Natural killer cell (primary cell): Measurements from ENCODE around the gene COMMD1. TPM values are rescaled to one million over a fixed set of nuclear protein-coding genes. Genes with fewer than 3 reads are reported as not detected.
A peak's percentile ranks its signal among the peaks of the same experiment; 100 is the strongest.
"Not testable (repeated sequence)": the region's sequence is repeated elsewhere in the genome, so short reads cannot be mapped to it uniquely, and the experiment has no call there.

Source experiments
- ATAC-seq, 3 donors: fragments of 150-1000 bp in 2 of 3; fragments of 200-7000 bp in 1 of 3; cut with Tn5 transposase; 1 replicate in 1 of 3; 2 replicates in 2 of 3; pipeline ENCODE4 v1.10.0; 2021; ENCODE audit warnings: mild to moderate bottlenecking in 2 of 3, moderate library complexity in 2 of 3
- DNase-seq, 2 donors: peaks; one replicate each; pipeline versions ENCODE4 v3.0.0 to v3.0.0-alpha.2; 2013 to 2021; ENCODE audit warnings: mixed read lengths in 1 of 2
- H3K27ac ChIP-seq: one replicate; pipeline ENCODE4 v1.5.1; 2013; ENCODE audit warnings: mild to moderate bottlenecking, low read length
- H3K27me3 ChIP-seq: one replicate; pipeline ENCODE4 v1.6.1; 2013; ENCODE audit warnings: low read length; ENCODE audit not compliant: control insufficient read depth, insufficient read depth
- H3K36me3 ChIP-seq: one replicate; pipeline ENCODE4 v1.6.1; 2013; ENCODE audit warnings: low read length; ENCODE audit not compliant: control insufficient read depth, insufficient read depth
- H3K4me1 ChIP-seq: one replicate; pipeline ENCODE4 v1.6.1; 2013; ENCODE audit warnings: low read length; ENCODE audit not compliant: control insufficient read depth, insufficient read depth
- H3K4me3 ChIP-seq: one replicate; pipeline ENCODE4 v1.5.1; 2013; ENCODE audit warnings: low read length
- H3K9me3 ChIP-seq: one replicate; pipeline ENCODE4 v1.6.1; 2013; ENCODE audit warnings: low read length; ENCODE audit not compliant: control insufficient read depth, insufficient read depth
- H3K27ac Mint-ChIP-seq, 2 donors: one replicate each; pipeline ENCODE4 v1.8.0; 2022; ENCODE audit warnings: mild to moderate bottlenecking in 2 of 2, mixed read lengths in 2 of 2, moderate library complexity in 1 of 2
- H3K27me3 Mint-ChIP-seq, 2 donors: one replicate each; pipeline ENCODE4 v1.8.0; 2022; ENCODE audit warnings: low read depth in 2 of 2, mixed read lengths in 2 of 2
- H3K36me3 Mint-ChIP-seq: one replicate; pipeline ENCODE4 v1.8.0; 2022; ENCODE audit warnings: mixed read lengths
- H3K4me1 Mint-ChIP-seq, 2 donors: one replicate each; pipeline ENCODE4 v1.8.0; 2022; ENCODE audit warnings: mixed read lengths in 2 of 2
- H3K4me3 Mint-ChIP-seq: one replicate; pipeline ENCODE4 v1.8.0; 2022; ENCODE audit warnings: mild to moderate bottlenecking, moderate library complexity, mixed read lengths
- H3K9me3 Mint-ChIP-seq, 2 donors: one replicate each; pipeline ENCODE4 v1.8.0; 2022; ENCODE audit warnings: mixed read lengths in 2 of 2
- CTCF ChIP-seq: fragments of 200-600 bp; IDR thresholded peaks from one replicate; pipeline ENCODE4 v1.8.0; 2022; ENCODE audit warnings: antibody characterized with exemption
- WGBS: methylation state at CpG from one replicate; pipeline ENCODE4 v1.1.7; 2013; ENCODE audit warnings: missing lambda C conversion rate; ENCODE audit not compliant: insufficient coverage; 5-methylcytosine and 5-hydroxymethylcytosine counted together
- intact Hi-C: fragments of 100-400 bp; cut with micrococcal nuclease; formaldehyde crosslinking; loops from one replicate; pipeline ENCODE4 v1.14.2; 2022
- total RNA-seq, 4 donors: library from RNA; stranded (reverse); fragments of 120-200 nt in 1 of 4; gene quantifications; one replicate each; pipeline versions ENCODE4 v1.2.3 to v1.2.4, GENCODE V29; 2013 to 2022

The COMMD1 gene
- total RNA-seq, 3 donors from 2014 or later (not counting 1 experiment from before 2014, with no cell fraction given): 24.3 to 36.7 (median 27.2) TPM

GRCh38 chr2:61909116-61909515, 3.6 kb downstream of the COMMD1 start:
- intact Hi-C loops: no loop called here
- Mint-ChIP-seq H3K4me1 (peaks cover 24 to 25% of the 10 kb centered on the region in 2 donors), H3K36me3 (no peaks in the 10 kb centered on the region), H3K9me3 (no peaks in the 10 kb centered on the region), H3K27me3 (no peaks in the 10 kb centered on the region), H3K4me3 (peak overlapping the region; percentile 32), H3K27ac (no peak overlapping the region)
- TF ChIP-seq CTCF: no peak
- H3K27ac ChIP-seq: no peak overlapping the region
- H3K36me3 ChIP-seq: no peaks in the 10 kb centered on the region
- WGBS: 94% methylated on average over 8 of the region's 8 CpGs
- no peak overlapping the region for H3K4me3 ChIP-seq
- no peaks in the 10 kb centered on the region for H3K27me3 ChIP-seq
- H3K4me1 ChIP-seq: peaks cover 8% of the 10 kb centered on the region
- H3K9me3 ChIP-seq: no peaks in the 10 kb centered on the region
- no peak for ATAC-seq
- DNase-seq: no peak

GRCh38 chr2:61910603-61911002, 5.1 kb downstream of the COMMD1 start:
- Mint-ChIP-seq H3K36me3 (no peaks in the 10 kb centered on the region), H3K27ac (no peak overlapping the region), H3K4me1 (peaks cover 17 to 24% of the 10 kb centered on the region in 2 donors), H3K9me3 (no peaks in the 10 kb centered on the region), H3K27me3 (no peaks in the 10 kb centered on the region), H3K4me3 (no peak overlapping the region)
- Histone ChIP-seq H3K27ac (no peak overlapping the region), H3K4me1 (peaks cover 6% of the 10 kb centered on the region), H3K4me3 (no peak overlapping the region), H3K27me3 (no peaks in the 10 kb centered on the region), H3K36me3 (no peaks in the 10 kb centered on the region), H3K9me3 (no peaks in the 10 kb centered on the region)
- no peak for DNase-seq
- no peak for ATAC-seq
- TF ChIP-seq CTCF: no peak
- WGBS: 89% methylated on average over 8 of the region's 9 CpGs
- intact Hi-C loops: no loop called here

- intact Hi-C loops: no loop called here
- ATAC-seq (no peak), DNase-seq (no peak)
- no peaks in the 10 kb centered on the region for H3K36me3 ChIP-seq
- H3K36me3 Mint-ChIP-seq: no peaks in the 10 kb centered on the region
- no peaks in the 10 kb centered on the region for H3K9me3 Mint-ChIP-seq
- no peak overlapping the region for H3K27ac Mint-ChIP-seq
- no peaks in the 10 kb centered on the region for H3K9me3 ChIP-seq
- H3K4me3 ChIP-seq: no peak overlapping the region
- H3K4me1 ChIP-seq: peaks cover 3% of the 10 kb centered on the region
- peaks cover 9 to 16% of the 10 kb centered on the region in 2 donors for H3K4me1 Mint-ChIP-seq
- H3K27ac ChIP-seq: no peak overlapping the region
- H3K27me3 Mint-ChIP-seq: no peaks in the 10 kb centered on the region
- WGBS: 95% methylated on average over 4 of the region's 4 CpGs
- H3K4me3 Mint-ChIP-seq: no peak overlapping the region
- H3K27me3 ChIP-seq: no peaks in the 10 kb centered on the region
- no peak for TF ChIP-seq CTCF
Observed at GRCh38 chr2:61911510-61911909, 6.0 kb downstream of the COMMD1 start.

DNA sequence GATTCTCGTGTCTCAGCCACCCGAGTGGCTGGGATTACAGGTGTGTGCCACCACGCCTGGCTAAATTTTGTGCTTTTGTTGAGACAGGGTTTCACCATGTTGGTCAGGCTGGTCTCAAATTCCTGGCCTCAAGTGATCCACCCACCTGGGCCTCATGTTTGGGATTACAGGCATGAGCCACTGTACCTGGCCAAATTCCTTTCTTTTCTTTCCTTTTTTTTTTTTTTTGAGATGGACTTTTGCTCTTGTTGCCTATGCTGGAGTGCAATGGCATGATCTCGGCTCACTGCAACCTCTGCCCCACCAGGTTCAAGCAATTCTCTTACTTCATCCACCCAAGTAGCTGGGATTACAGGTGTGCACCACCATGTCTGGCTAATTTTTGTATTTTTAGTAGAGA, 9.3 kb downstream of the COMMD1 start:
- not testable (repeated sequence) for H3K4me1 Mint-ChIP-seq, H3K9me3 Mint-ChIP-seq, H3K4me1 ChIP-seq, H3K9me3 ChIP-seq, H3K27me3 Mint-ChIP-seq, DNase-seq, H3K4me3 ChIP-seq, H3K36me3 Mint-ChIP-seq, H3K4me3 Mint-ChIP-seq, H3K27ac ChIP-seq, ATAC-seq, H3K27me3 ChIP-seq, H3K36me3 ChIP-seq, H3K27ac Mint-ChIP-seq
- intact Hi-C loops: loop anchor here (5.0 kb wide), 1 partner anchor 863 kb away; no protein-coding TSS in a partner anchor
- 94% methylated on average over 4 of the region's 4 CpGs for WGBS
